Measurements from ENCODE around the gene CLN6.

The CLN6 gene

DNA sequence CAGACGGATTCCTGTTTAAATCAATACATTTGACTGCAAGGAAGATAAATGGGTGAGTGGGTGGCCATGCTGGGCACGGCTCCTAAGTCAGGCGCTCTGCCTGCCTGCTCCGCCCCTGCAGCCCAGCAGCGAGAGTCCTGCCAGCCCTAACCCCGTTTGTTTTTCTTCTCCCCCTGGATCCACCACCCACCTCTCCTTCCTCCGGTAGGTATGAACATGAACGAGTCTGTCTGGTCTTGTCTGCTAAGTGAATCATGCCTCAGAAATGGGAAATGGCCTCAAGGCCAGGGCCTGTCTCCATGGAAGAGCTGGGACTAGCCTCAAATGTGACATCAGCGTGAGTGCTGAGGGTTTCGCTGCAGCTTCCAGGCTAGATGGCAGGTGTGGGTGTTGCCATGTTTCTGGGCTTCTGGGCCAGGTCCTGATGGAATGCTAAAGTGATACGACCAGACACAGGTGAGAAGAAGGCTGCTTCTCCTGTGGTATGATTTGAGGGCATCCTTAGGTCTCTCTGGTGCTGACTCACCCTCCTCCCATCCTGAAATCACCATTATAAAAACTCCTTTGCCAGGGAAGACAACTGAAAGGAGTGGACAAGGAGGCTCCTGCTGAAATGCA lies 42.4 kb upstream of the CLN6 start:
- H3K27me3 ChIP-seq (ENCODE audit: control insufficient read depth in 2 of 2, insufficient read depth in 2 of 2, low read length in 2 of 2): no peaks in the 10 kb centered on the region
- H3K36me3 ChIP-seq (ENCODE audit: control insufficient read depth in 2 of 2, insufficient read depth in 2 of 2, low read length in 2 of 2): no peaks in the 10 kb centered on the region
- no peak overlapping the region for H3K9ac ChIP-seq (ENCODE audit: low read depth in 1 of 2, low read length in 2 of 2)
- H3K4me3 ChIP-seq (ENCODE audit: low read length in 2 of 2): no peak overlapping the region
- H3K4me1 ChIP-seq (ENCODE audit: control insufficient read depth in 2 of 2, insufficient read depth in 2 of 2, low read length in 2 of 2): peaks cover 8 to 9% of the 10 kb centered on the region in 2 donors
- H3K27ac ChIP-seq (ENCODE audit: low read depth in 2 of 2, low read length in 2 of 2): no peak overlapping the region
- H3K9me3 ChIP-seq (ENCODE audit: control insufficient read depth in 2 of 2, low read length in 2 of 2): no peaks in the 10 kb centered on the region

DNA sequence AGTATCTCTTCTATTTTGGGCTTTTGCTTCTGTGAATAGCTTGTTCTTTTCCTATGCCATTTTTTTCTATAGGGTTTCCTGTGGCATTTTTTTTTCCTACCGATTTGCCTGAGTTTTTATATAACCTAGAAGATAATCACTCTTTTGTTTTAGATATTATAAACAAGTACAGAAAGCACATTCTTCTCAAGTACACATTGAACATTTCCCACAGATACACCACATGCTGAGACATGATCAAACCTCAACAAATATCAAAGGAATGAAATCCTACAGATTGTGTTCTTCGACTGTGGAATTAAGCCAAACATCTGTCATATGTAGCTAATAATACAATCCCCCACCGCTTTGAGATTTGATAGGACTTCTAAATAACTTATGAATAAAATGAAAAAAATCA lies 38.9 kb upstream of the CLN6 start:
- Histone ChIP-seq H3K27ac (ENCODE audit: low read depth in 2 of 2, low read length in 2 of 2) (no peak overlapping the region), H3K9me3 (ENCODE audit: control insufficient read depth in 2 of 2, low read length in 2 of 2) (no peaks in the 10 kb centered on the region), H3K27me3 (ENCODE audit: control insufficient read depth in 2 of 2, insufficient read depth in 2 of 2, low read length in 2 of 2) (peaks cover 5 to 9% of the 10 kb centered on the region in 2 donors), H3K36me3 (ENCODE audit: control insufficient read depth in 2 of 2, insufficient read depth in 2 of 2, low read length in 2 of 2) (no peaks in the 10 kb centered on the region), H3K9ac (ENCODE audit: low read depth in 1 of 2, low read length in 2 of 2) (no peak overlapping the region), H3K4me3 (ENCODE audit: low read length in 2 of 2) (no peak overlapping the region), H3K4me1 (ENCODE audit: control insufficient read depth in 2 of 2, insufficient read depth in 2 of 2, low read length in 2 of 2) (no peaks in the 10 kb centered on the region)

DNA sequence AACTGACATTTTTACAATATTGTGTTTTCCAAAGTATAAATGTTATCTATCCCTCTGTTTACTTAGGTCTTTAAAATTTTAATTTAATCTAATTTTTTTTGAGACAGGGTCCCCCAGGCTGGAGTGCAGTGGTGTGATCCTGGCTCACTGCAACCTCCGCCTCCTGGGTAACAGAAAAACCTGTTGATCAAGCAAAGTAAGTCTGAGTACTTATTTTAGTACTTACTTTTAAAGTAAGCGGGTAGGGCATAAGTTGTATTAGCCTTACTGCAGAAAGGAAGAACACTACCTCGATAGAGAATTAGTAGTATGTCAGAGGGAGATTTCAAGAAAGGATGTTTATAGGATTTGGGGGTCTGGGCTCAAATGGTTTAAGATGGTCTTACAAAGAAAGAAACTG lies 36.1 kb upstream of the CLN6 start:
- no peak overlapping the region for H3K9ac ChIP-seq (ENCODE audit: low read depth in 1 of 2, low read length in 2 of 2)
- no peak overlapping the region for H3K4me3 ChIP-seq (ENCODE audit: low read length in 2 of 2)
- H3K27me3 ChIP-seq (ENCODE audit: control insufficient read depth in 2 of 2, insufficient read depth in 2 of 2, low read length in 2 of 2): peaks cover 5 to 9% of the 10 kb centered on the region in 2 donors
- no peaks in the 10 kb centered on the region for H3K4me1 ChIP-seq (ENCODE audit: control insufficient read depth in 2 of 2, insufficient read depth in 2 of 2, low read length in 2 of 2)
- no peaks in the 10 kb centered on the region for H3K36me3 ChIP-seq (ENCODE audit: control insufficient read depth in 2 of 2, insufficient read depth in 2 of 2, low read length in 2 of 2)
- no peak overlapping the region for H3K27ac ChIP-seq (ENCODE audit: low read depth in 2 of 2, low read length in 2 of 2)
- H3K9me3 ChIP-seq (ENCODE audit: control insufficient read depth in 2 of 2, low read length in 2 of 2): no peaks in the 10 kb centered on the region

DNA sequence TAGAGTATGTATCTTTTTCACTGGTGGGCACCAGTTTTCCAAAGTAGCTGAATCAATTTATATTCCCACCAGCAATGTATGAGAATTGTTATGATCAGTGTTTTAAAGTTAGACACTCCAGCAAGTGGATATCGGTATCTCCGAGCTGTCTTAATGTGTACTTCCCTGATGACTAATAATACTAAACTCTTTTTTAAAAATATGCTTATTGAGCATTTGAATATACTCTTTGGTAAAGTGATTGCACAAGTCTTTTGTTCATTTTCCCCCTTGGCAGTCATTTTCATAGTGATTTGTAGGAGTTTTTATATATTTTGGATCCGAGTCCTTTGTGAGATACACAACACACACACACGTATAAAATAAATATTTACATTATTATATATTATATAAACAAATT lies 35.6 kb upstream of the CLN6 start:
- no peak overlapping the region for H3K9ac ChIP-seq (ENCODE audit: low read depth in 1 of 2, low read length in 2 of 2)
- no peaks in the 10 kb centered on the region for H3K9me3 ChIP-seq (ENCODE audit: control insufficient read depth in 2 of 2, low read length in 2 of 2)
- H3K4me1 ChIP-seq (ENCODE audit: control insufficient read depth in 2 of 2, insufficient read depth in 2 of 2, low read length in 2 of 2): no peaks in the 10 kb centered on the region
- no peak overlapping the region for H3K4me3 ChIP-seq (ENCODE audit: low read length in 2 of 2)
- H3K27ac ChIP-seq (ENCODE audit: low read depth in 2 of 2, low read length in 2 of 2): no peak overlapping the region
- no peaks in the 10 kb centered on the region for H3K36me3 ChIP-seq (ENCODE audit: control insufficient read depth in 2 of 2, insufficient read depth in 2 of 2, low read length in 2 of 2)
- peaks cover 5 to 9% of the 10 kb centered on the region in 2 donors for H3K27me3 ChIP-seq (ENCODE audit: control insufficient read depth in 2 of 2, insufficient read depth in 2 of 2, low read length in 2 of 2)

DNA sequence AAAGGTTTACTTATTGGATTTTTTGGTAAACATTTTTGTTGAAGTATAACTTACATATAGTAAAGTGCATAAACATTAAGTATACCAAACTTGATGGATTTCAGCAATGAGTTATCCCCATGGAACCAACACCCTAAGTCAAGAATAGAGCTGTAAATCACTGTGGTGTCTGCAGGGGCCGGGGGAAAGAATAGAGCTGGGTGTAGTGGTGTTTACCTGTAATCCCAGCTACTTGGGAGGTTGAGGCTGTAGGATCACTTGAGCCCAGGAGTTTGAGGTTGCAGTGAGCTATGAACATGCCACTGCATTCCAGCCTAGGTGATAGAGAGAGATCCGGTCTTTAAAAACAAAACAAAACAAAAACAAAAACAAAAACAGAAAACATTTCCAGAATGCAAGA lies 34.8 kb upstream of the CLN6 start:
- H3K9me3 ChIP-seq (ENCODE audit: control insufficient read depth in 2 of 2, low read length in 2 of 2): no peaks in the 10 kb centered on the region
- no peak overlapping the region for H3K9ac ChIP-seq (ENCODE audit: low read depth in 1 of 2, low read length in 2 of 2)
- no peak overlapping the region for H3K27ac ChIP-seq (ENCODE audit: low read depth in 2 of 2, low read length in 2 of 2)
- H3K36me3 ChIP-seq (ENCODE audit: control insufficient read depth in 2 of 2, insufficient read depth in 2 of 2, low read length in 2 of 2): no peaks in the 10 kb centered on the region
- peaks cover 5 to 9% of the 10 kb centered on the region in 2 donors for H3K27me3 ChIP-seq (ENCODE audit: control insufficient read depth in 2 of 2, insufficient read depth in 2 of 2, low read length in 2 of 2)
- H3K4me3 ChIP-seq (ENCODE audit: low read length in 2 of 2): no peak overlapping the region
- no peaks in the 10 kb centered on the region for H3K4me1 ChIP-seq (ENCODE audit: control insufficient read depth in 2 of 2, insufficient read depth in 2 of 2, low read length in 2 of 2)

DNA sequence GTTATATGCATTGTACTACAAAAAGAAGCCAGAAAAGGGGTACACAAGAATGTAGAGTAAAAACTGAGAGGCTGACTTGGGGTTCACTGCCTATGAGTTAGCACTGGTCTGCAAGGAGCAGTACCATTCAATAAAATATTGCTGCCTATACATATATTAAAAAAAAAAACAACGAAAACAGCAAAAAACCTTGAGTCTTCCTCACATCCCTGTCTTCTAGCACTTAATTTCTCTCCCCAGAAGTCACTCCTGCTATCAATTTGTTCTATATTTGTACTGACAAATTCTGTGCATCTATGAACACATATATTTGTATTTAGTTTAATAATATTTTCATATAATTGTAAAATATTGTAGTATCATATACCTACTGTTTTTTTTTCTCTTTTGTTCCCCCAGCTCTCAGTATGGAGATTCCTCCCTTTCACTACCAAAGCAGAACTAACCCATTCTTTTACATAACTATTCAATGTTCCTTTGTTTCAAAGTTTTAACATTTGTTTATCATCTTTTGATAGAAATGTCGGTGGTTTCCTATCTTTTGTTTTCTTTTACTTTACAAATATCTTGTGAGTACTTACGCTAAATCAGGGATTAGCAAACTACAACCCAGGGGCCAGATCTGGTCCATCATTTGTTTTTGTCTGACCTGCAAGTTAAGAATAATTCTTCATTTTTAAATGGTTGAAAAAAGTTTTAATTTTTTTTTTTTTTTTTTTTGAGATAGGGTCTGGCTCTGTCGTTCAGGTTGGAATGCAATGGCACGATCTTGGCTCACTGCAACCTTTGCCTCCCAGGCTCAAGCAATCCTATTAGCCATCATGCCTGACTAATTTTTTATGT lies 33.2 kb upstream of the CLN6 start:
- peaks cover 5 to 9% of the 10 kb centered on the region in 2 donors for H3K27me3 ChIP-seq (ENCODE audit: control insufficient read depth in 2 of 2, insufficient read depth in 2 of 2, low read length in 2 of 2)
- H3K4me1 ChIP-seq (ENCODE audit: control insufficient read depth in 2 of 2, insufficient read depth in 2 of 2, low read length in 2 of 2): no peaks in the 10 kb centered on the region
- no peak overlapping the region for H3K27ac ChIP-seq (ENCODE audit: low read depth in 2 of 2, low read length in 2 of 2)
- no peak overlapping the region for H3K9ac ChIP-seq (ENCODE audit: low read depth in 1 of 2, low read length in 2 of 2)
- H3K36me3 ChIP-seq (ENCODE audit: control insufficient read depth in 2 of 2, insufficient read depth in 2 of 2, low read length in 2 of 2): no peaks in the 10 kb centered on the region
- H3K9me3 ChIP-seq (ENCODE audit: control insufficient read depth in 2 of 2, low read length in 2 of 2): no peaks in the 10 kb centered on the region
- no peak overlapping the region for H3K4me3 ChIP-seq (ENCODE audit: low read length in 2 of 2)

DNA sequence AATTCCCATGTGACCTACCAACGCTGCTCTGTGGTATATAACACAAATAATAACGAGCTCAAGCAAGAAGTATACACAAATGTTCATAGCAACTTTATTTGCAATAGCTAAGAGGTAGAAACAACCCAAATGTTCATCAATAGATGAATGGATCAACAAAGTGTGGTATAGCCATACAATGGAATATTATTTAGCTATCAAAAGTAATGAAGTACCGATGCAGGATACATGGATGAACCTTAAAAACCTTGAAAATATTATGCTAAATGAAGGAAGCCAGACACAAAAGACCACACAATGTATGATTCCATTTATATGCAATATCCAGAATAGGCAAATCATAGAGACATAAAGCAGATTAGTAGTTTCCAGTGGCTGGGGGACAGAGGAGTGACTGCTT lies 32.5 kb upstream of the CLN6 start:
- H3K4me1 ChIP-seq (ENCODE audit: control insufficient read depth in 2 of 2, insufficient read depth in 2 of 2, low read length in 2 of 2): peaks cover 2 to 4% of the 10 kb centered on the region in 2 donors
- H3K36me3 ChIP-seq (ENCODE audit: control insufficient read depth in 2 of 2, insufficient read depth in 2 of 2, low read length in 2 of 2): no peaks in the 10 kb centered on the region
- no peak overlapping the region for H3K4me3 ChIP-seq (ENCODE audit: low read length in 2 of 2)
- no peak overlapping the region for H3K27ac ChIP-seq (ENCODE audit: low read depth in 2 of 2, low read length in 2 of 2)
- no peaks in the 10 kb centered on the region for H3K9me3 ChIP-seq (ENCODE audit: control insufficient read depth in 2 of 2, low read length in 2 of 2)
- peaks cover 5 to 9% of the 10 kb centered on the region in 2 donors for H3K27me3 ChIP-seq (ENCODE audit: control insufficient read depth in 2 of 2, insufficient read depth in 2 of 2, low read length in 2 of 2)
- no peak overlapping the region for H3K9ac ChIP-seq (ENCODE audit: low read depth in 1 of 2, low read length in 2 of 2)

DNA sequence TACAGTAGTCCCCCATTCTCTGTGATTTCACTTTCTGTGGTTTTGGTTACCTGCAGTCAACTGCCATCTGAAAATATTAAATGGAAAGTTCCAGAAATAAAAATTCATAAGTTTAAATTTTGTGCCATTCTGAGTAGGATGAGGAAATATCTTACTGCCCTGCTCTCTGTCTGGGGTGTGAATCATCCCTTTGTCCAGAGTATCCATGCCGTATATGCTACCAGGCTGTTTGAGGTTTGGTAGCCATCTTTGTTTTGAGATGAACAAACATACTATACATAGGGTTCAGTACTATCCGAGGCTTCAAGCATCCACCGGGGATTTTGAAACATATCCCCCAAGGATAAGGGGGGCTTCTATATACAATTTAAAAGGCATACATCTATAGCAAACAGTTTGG lies 31.7 kb upstream of the CLN6 start:
- Histone ChIP-seq H3K4me3 (ENCODE audit: low read length in 2 of 2) (no peak overlapping the region), H3K9me3 (ENCODE audit: control insufficient read depth in 2 of 2, low read length in 2 of 2) (no peaks in the 10 kb centered on the region), H3K4me1 (ENCODE audit: control insufficient read depth in 2 of 2, insufficient read depth in 2 of 2, low read length in 2 of 2) (peaks cover 2 to 9% of the 10 kb centered on the region in 2 donors), H3K36me3 (ENCODE audit: control insufficient read depth in 2 of 2, insufficient read depth in 2 of 2, low read length in 2 of 2) (no peaks in the 10 kb centered on the region), H3K9ac (ENCODE audit: low read depth in 1 of 2, low read length in 2 of 2) (no peak overlapping the region), H3K27ac (ENCODE audit: low read depth in 2 of 2, low read length in 2 of 2) (no peak overlapping the region), H3K27me3 (ENCODE audit: control insufficient read depth in 2 of 2, insufficient read depth in 2 of 2, low read length in 2 of 2) (peaks cover 5 to 9% of the 10 kb centered on the region in 2 donors)

DNA sequence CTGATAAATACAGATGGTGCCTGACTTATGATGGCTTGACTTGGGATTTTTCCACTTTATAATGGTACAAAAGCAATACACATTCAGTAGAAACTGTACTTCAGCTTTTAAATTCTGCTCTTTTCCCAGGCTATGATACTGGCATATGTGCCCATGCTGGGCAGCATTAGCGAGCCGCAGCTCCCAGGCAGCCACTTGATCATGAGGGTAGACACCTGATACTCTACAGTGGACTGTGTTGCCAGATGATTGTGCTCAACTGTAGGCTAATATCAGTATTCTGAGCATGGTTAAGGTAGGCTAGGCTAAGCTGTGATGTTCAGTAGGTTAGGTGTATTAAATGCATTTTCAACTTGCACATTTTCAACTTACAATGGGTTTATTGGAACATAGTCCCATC lies 30.4 kb upstream of the CLN6 start:
- Histone ChIP-seq H3K27me3 (ENCODE audit: control insufficient read depth in 2 of 2, insufficient read depth in 2 of 2, low read length in 2 of 2) (peaks cover 5 to 6% of the 10 kb centered on the region in 2 donors), H3K9me3 (ENCODE audit: control insufficient read depth in 2 of 2, low read length in 2 of 2) (no peaks in the 10 kb centered on the region), H3K4me3 (ENCODE audit: low read length in 2 of 2) (no peak overlapping the region), H3K9ac (ENCODE audit: low read depth in 1 of 2, low read length in 2 of 2) (no peak overlapping the region), H3K36me3 (ENCODE audit: control insufficient read depth in 2 of 2, insufficient read depth in 2 of 2, low read length in 2 of 2) (no peaks in the 10 kb centered on the region), H3K4me1 (ENCODE audit: control insufficient read depth in 2 of 2, insufficient read depth in 2 of 2, low read length in 2 of 2) (peaks cover 2 to 9% of the 10 kb centered on the region in 2 donors), H3K27ac (ENCODE audit: low read depth in 2 of 2, low read length in 2 of 2) (no peak overlapping the region)

DNA sequence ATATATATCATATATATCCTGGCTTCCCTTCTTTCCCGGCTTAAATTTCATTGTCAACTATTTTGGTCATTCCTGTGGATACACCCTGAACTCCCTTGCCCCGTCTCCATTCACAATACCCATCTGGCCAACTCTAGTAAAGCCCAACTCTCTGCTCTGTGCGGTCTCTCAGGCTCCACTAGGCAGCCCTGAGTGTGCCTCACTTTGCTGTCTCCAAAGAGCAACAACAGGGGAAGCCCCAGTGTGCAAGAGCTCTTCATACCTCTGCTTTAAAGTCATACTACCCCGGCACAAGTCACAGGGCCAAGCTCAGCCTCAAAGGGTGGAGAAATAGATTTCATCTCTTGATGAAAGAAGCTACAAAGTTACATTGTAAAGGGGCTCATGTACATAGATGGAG lies 29.2 kb upstream of the CLN6 start:
- no peaks in the 10 kb centered on the region for H3K9me3 ChIP-seq (ENCODE audit: control insufficient read depth in 2 of 2, low read length in 2 of 2)
- H3K27ac ChIP-seq (ENCODE audit: low read depth in 2 of 2, low read length in 2 of 2): no peak overlapping the region
- H3K9ac ChIP-seq (ENCODE audit: low read depth in 1 of 2, low read length in 2 of 2): no peak overlapping the region
- no peak overlapping the region for H3K4me3 ChIP-seq (ENCODE audit: low read length in 2 of 2)
- H3K36me3 ChIP-seq (ENCODE audit: control insufficient read depth in 2 of 2, insufficient read depth in 2 of 2, low read length in 2 of 2): no peaks in the 10 kb centered on the region
- H3K27me3 ChIP-seq (ENCODE audit: control insufficient read depth in 2 of 2, insufficient read depth in 2 of 2, low read length in 2 of 2): no peaks in the 10 kb centered on the region
- H3K4me1 ChIP-seq (ENCODE audit: control insufficient read depth in 2 of 2, insufficient read depth in 2 of 2, low read length in 2 of 2): peaks cover 2 to 9% of the 10 kb centered on the region in 2 donors

Measured in mucosa of rectum (tissue), 2 donors.